NCI-H226 (cell line): ENCODE measurements around the gene WNT2B.
"Not testable (repeated sequence)": the region's sequence is repeated elsewhere in the genome, so short reads cannot be mapped to it uniquely, and the experiment has no call there.

ENCODE experiments used
- DNase-seq: peaks from one replicate; pipeline ENCODE4 v3.0.0-alpha.2; 2015

Gene WNT2B

DNA sequence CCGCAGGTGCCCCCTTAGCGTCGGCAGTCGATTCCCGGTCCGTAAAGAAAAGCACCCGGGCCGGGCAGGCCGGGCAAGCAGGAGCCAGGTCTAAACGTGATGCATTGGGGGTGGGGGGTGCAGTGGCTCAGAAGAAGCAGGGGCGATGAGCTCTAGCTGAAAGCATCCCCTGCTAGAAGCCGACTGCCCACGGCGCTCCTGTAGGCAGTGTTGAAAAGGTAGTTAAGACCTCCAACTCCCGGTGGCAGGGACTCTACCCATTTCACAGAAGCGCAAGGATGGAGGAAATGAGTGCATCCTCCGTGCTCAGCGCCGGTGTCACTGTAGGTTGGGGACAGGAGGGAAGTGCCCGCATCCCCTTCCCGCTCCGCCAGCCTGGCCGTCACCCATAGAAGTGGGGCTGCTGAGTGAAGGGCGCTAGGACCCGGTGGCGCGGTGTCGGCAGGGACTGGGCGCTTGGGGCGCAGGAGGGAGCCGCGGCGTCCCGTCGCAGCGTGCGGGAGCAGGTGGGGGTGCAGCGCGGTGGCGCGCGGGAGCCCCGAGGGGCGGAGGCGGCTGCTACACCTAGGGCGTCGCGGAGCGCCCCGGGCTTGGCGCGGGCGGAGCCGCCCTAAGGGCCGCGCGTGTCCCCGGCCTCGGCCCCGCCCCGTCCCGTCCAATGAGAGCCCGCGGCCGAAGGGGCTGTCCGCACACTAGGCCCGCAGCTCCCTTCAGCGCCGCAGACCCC, at the start of gene WNT2B:
Gene WNT2B (plus strand): TSS at position 688 of the 727 bp plus-strand sequence. CDS start 298 bp downstream, outside the sequence.
- DNase-seq: no peak

- DNase-seq: no peak
Measured at GRCh38 chr1:112460615-112461014, 48.1 kb upstream of the WNT2B start.

DNA sequence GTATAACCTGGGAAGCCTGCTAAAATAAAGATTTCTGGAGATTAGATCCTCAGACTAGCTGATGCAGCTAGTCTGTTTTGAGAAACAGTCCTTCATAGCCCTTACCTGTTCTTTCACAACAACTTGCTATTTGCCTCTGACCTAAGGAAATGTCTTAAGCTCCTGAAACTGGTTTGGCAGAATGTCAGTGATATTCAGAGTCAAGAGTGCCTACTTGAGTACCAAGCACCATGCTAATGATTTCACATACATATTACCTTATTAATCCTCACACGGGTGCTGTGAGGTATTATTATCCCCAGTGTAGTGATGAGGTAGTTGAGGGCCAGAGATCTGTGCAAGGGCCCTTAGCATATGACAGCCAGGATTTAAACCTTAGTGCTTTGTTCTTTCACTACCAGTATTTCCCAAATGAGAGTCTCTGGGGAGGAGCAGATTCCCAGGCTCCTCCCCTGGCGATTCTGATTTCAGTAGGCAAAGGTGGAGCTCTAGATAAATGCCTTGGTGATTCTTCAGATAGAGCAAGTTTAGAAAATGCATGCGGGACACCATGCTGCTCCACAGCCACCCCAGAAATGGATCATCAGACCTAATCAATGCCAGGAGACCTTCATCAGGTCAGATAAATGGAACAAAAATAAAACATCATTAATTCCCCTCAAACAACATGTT, 47.4 kb upstream of the WNT2B start:
- DNase-seq: no peak

- DNase-seq: no peak
Measured at GRCh38 chr1:112462953-112463279, 45.8 kb upstream of the WNT2B start.

DNA sequence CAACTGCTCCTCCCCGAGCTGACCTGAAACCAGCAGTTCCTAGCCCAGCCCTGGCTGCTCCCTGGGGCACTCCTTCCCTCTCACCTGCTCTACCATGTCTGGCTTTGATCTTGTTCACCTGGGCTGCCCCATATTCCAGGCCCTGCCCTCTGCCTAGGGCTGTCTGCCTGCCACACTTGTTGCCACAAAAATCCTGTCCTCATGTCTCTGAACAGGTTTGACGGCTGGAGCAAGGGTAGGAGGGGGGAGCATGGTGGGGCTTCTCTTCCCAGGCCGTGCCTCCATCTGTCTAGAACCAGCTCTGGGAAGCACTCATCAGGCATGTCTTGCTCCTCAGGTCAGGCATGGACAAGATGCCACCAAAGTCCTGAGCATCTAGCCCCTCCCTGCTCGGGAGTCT, 44.3 kb upstream of the WNT2B start:
- no peak for DNase-seq

- DNase-seq: no peak
Measured at GRCh38 chr1:112465122-112465521, 43.6 kb upstream of the WNT2B start.

DNA sequence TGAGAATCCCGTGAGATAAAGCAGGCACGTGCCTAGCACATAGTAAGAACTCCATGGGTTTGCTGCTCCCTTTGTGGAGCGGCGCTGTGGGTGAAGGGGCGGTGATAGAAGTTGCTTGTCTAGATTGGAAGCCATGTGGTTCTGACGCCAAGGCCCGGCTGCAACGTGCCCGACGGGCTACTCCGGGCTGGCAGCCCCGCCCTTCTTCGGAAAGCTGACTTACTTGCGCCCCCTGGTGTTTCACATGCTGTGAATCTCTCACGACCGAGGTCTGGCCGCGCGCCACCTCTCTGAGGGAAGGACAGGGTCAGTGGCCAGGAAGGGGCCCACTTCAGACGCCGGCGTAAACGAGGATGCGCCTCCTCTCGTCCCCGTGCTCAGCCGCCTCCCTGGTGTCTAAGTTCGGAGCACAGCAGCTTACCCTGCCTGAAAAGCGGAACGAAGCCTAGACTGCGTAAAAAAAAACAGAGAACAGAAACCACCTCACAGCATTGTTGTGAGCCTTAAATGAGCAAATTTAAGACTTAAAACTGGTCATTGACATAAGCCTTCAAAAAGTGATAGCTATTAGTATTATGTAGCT, 42.6 kb upstream of the WNT2B start:
- peak; percentile 76 for DNase-seq

- not testable (repeated sequence) for DNase-seq
Measured at GRCh38 chr1:112470324-112470723, 38.4 kb upstream of the WNT2B start.

GRCh38 chr1:112470966-112471365, 37.8 kb upstream of the WNT2B start:
- DNase-seq: no peak

- no peak for DNase-seq
Measured at GRCh38 chr1:112472142-112472541, 36.6 kb upstream of the WNT2B start.

GRCh38 chr1:112477550-112477949, 31.2 kb upstream of the WNT2B start:
- DNase-seq: no peak

DNA sequence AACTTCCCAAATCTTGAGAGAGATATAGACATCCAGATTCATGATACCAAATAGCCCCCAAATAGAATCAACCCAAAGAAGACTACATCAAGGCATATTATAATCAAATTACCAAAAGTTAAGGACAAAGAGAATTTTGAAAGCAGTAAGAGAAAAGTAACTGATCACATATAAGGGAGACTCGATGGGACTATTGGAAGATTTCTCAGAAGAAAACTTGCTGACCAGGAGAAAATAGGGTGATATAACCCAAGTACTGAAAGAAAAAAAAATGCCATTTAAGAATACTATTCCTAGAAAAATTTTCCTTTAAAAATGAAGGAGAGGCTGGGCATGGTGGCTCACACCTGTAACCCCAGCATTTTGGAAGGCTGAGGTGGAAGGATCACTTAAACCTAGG, 30.5 kb upstream of the WNT2B start:
- no peak for DNase-seq

DNA sequence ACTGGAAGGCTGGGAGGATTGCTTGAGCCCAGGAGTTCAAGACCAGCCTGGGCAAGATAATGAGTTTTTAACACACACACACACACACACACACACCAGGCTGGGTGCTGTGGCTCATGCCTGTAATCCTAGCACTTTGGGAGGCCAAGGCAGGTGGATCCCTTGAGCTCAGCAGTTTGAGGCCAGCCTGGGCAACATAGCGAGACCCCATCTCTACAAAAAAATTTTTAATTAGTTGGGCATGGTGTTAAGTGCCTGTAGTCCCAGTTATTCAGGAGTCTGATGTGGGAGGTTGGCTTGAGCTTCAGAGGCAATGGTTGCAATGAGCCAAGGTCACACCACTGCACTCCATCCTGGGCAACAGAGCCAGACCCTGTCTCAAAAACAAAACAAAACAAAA, 22.7 kb upstream of the WNT2B start:
- DNase-seq: not testable (repeated sequence)

DNA sequence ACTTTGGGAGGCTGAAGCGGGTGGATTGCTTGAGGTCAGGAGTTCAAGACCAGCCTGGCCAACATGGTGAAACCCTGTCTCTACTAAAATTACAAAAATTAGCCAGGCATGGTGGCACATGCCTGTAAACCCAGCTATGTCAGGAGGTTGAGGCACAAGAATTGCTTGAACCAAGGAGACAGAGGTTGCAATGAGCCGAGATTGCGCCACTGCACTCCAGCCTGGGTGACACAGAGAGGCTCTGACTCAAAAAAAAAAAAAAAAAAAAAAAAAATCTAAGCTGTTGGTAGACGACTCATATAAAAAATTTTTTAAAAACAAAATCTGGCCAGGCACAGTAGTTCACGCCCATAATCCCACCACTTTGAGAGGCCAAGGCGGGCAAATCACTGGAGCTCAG, 21.1 kb upstream of the WNT2B start:
- not testable (repeated sequence) for DNase-seq

- DNase-seq: no peak
Measured at GRCh38 chr1:112488141-112488540, 20.6 kb upstream of the WNT2B start.

DNA sequence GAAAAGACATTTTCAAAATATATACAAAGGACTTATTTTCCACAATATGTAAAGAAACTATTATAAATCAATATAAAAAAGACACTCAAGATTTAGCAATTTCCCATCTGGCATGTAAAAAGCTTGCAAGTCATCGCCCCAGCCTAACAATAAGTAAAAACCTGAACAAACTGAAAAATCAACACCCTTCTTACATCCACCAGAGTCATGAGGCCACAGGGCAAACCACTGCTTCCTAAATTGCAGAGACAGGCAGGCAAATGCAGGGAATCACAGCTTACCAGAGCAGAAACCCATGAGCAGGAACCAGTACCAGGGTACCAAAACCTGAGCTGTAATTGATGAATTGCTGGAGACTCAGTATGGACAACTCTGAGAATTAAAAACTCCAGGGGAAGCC, 16.7 kb upstream of the WNT2B start:
- DNase-seq: no peak

DNA sequence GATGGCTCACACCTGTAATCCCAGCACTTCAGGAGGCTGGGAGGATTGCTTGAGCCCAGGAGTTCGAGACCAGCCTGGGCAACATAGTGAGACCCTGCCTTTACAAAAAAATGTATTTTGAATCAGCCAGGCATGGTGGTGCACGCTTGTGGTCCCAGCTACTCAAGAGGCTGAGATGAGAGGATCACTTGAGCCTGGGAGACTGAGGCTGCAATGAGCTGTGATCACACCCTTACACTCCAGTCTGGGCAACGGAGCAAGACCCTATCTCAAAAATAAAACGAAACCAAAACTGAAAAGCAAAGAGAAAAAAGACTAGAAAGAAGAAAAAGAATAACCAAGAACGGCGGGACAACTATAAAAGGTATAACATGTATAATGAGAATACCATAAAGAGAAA, 15.4 kb upstream of the WNT2B start:
- DNase-seq: no peak

DNA sequence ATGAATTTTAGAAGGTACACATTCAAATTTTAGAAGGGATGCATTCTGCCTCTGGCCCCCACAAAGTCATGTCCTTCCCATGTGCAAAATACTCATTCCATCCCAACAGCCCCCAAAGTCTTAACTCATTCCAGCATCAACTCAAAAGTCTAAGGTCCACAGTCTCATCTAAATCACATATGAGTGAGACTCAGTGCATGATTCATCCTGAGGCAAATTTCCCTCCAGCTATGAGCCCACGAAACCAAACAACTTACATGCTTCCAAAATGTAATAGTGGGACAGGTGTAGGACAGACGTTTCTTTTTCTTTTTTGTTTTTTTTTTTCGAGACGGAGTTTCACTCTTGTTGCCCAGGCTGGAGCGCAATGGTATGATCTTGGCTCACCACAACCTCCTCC, 12.5 kb upstream of the WNT2B start:
- DNase-seq: peak; percentile 18

DNA sequence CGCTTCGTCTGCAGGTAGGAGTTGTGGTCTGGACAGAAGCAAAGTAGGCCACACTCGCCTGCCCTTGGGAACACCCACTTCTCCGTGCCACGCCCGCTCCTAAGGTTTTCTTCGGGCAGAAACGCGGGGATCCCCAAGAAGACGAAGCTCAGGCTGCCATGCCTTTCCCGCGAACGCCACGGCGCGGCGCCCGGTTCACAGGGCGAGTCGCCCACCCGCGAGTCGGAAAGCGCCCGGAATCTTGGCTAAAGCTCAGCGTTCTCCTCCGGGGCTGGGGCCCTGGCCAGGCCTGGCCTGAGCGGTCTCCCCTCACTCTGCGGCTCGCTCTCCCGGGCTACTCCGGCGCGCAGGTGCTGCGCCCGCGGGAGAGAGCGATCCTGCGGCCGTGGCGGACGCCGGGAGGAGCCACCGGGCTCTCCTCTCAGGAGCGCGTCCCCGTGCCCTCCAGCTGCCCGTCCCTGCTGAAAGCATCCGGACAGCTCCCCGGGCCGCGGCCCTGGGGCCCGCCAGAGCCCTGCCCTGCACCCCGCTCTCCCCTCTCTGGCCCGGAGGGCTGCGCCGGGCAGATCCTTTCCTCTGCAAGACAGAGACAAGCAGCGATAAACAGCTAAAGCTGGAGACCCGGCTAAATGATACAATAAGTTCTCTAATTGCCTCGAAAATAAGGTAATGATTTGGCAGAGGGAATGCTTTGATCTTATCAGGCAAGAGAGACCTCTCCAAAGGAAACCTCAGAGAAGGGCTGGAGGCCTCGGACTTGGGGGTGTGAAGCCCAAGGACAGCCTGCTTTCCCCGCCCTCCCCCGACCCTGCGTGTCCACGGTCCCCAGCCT, 6.7 kb upstream of the WNT2B start:
- peak; percentile 83 for DNase-seq

DNA sequence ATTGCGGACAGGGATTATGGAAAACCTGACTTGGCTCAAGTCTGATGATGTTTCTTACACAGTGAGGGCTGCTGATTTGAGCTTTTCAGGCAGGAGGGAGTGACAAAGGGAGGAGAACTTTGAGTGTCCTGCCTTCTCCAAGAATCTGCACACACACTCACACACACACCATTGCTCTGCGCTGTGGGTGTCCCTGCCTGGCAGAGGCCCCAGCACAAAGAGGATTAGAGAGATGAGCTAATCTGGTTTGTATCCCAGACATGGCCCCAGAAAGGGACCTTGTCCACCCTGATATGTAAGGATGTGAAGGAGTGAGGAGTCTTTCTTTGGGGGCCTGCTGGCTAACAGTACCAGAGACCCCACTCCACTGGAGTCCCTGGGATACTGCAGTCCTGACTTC, 5.9 kb upstream of the WNT2B start:
- DNase-seq: no peak

- DNase-seq: no peak
Measured at GRCh38 chr1:112504001-112504660, 4.6 kb upstream of the WNT2B start.

DNA sequence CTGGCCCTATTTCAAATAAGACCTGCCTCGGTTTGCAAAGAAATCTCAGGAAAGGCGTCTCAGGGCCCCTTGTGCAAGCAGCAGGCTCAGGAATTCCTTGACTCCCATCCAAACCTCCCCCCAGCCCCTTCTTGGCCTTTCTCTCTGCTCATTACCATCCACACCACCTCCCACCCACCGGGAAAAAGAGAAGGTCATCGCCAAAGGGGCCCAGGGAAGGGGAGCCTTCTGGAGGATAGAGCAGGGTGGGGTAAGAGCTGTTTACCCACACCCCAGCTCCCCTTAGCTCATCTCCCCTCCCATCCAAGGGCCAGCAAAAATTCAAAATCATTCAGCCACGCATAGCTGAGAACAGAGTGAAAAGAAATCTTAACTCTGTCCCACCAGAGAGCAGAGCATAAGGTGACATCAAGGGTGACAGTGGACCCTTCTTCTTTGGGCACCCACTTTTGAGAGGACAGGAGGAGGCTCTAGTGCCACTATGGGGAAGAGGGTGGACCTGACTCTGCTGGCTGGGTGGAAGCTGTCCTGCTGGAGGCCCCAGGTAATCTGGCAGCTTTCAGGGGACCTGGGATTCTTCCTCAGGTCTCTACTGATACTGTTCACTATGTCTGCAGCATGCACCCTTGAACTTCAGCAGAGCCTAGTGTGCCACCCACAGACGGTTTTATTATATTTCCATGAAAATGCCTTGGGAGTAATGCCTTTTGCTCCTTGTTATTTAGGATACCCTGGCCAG, 3.9 kb upstream of the WNT2B start:
- DNase-seq: no peak
